Activated naive CD4-positive, alpha-beta T cell treated with anti-CD3 and anti-CD28 coated beads for 36 hours (primary cell): Measurements from ENCODE around the gene SCG3. TPM values are rescaled to one million over a fixed set of nuclear protein-coding genes. Genes with fewer than 3 reads are reported as not detected.

ENCODE experiments used
- CTCF ChIA-PET: fragments of 350-600 bp; sonication (Branson Sonifier 250); formaldehyde crosslinking; loops from one replicate; lab custom pipeline; 2021; ENCODE audit warnings: antibody characterized with exemption; lab: Charles Lee
- DNase-seq: peaks from one replicate; pipeline ENCODE4 v3.0.0-alpha.2; 2020
- H3K27ac Mint-ChIP-seq: one replicate; pipeline ENCODE4 v1.8.0; 2021; ENCODE audit warnings: mild to moderate bottlenecking, mixed read lengths
- H3K27me3 Mint-ChIP-seq: one replicate; pipeline ENCODE4 v1.8.0; 2021; ENCODE audit warnings: low read depth, mixed read lengths
- H3K36me3 Mint-ChIP-seq: one replicate; pipeline ENCODE4 v1.8.0; 2021; ENCODE audit warnings: low read depth, mixed read lengths
- H3K4me1 Mint-ChIP-seq: one replicate; pipeline ENCODE4 v1.8.0; 2021; ENCODE audit warnings: low read depth, mixed read lengths
- H3K4me3 Mint-ChIP-seq: one replicate; pipeline ENCODE4 v1.8.0; 2021; ENCODE audit warnings: mild to moderate bottlenecking, moderate library complexity, mixed read lengths
- H3K9me3 Mint-ChIP-seq: one replicate; pipeline ENCODE4 v1.8.0; 2021; ENCODE audit warnings: mixed read lengths
- intact Hi-C: fragments of 100-400 bp; cut with micrococcal nuclease; formaldehyde crosslinking; loops from one replicate; pipeline ENCODE4 v1.15.1; 2023
- total RNA-seq, 2 experiments: library from RNA; stranded (reverse); gene quantifications; one replicate each; pipeline ENCODE4 v1.2.3, GENCODE V29; 2021

SCG3 gene
- total RNA-seq, 2 experiments from 2014 or later: not detected

DNA sequence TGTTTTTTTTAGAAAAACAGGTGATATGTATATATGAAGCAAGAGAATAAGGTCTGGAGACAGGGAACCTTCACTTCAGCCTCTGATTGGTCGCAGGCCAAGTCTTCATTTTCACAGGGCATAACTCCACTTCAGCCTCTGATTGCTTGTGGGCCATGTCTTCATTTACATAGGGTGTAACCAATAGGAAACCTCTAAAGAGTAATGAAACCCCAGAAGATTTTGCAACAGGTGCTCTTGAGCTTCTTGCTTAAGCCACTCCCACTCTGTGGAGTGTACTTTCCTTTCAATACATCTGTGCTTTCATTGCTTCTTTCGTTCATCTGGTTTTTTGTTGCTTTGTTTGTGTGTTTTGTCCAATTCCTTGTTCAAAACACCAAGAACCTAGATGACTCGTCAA is 22.6 kb upstream of the SCG3 start:
- CTCF ChIA-PET: interaction anchor here (4.1 kb wide), 1 partner anchor 118 kb away, joined by 24 read pairs; no protein-coding TSS in a partner anchor
- H3K4me1 Mint-ChIP-seq: no peaks in the 10 kb centered on the region
- H3K27me3 Mint-ChIP-seq: no peaks in the 10 kb centered on the region
- no peak for DNase-seq
- H3K4me3 Mint-ChIP-seq: no peak overlapping the region
- no peaks in the 10 kb centered on the region for H3K36me3 Mint-ChIP-seq
- no peaks in the 10 kb centered on the region for H3K9me3 Mint-ChIP-seq
- H3K27ac Mint-ChIP-seq: no peak overlapping the region
- intact Hi-C loops: loop anchor here (10.0 kb wide), 1 partner anchor 566 kb away; no protein-coding TSS in a partner anchor

- H3K27ac Mint-ChIP-seq: no peak overlapping the region
- H3K27me3 Mint-ChIP-seq: no peaks in the 10 kb centered on the region
- DNase-seq: no peak
- H3K4me1 Mint-ChIP-seq: no peaks in the 10 kb centered on the region
- H3K9me3 Mint-ChIP-seq: no peaks in the 10 kb centered on the region
- H3K36me3 Mint-ChIP-seq: no peaks in the 10 kb centered on the region
- intact Hi-C loops: no loop called here
- CTCF ChIA-PET: interaction anchor here (1.1 kb wide), 1 partner anchor 116 kb away, joined by 4 read pairs; no protein-coding TSS in a partner anchor
- H3K4me3 Mint-ChIP-seq: no peak overlapping the region
Measured at GRCh38 chr15:51661072-51661471, 20.2 kb upstream of the SCG3 start.

GRCh38 chr15:51667478-51667877 is 13.8 kb upstream of the SCG3 start:
- CTCF ChIA-PET: interaction anchor here (1.0 kb wide), 1 partner anchor 14 kb away, joined by 3 read pairs; the partner anchor contains the start of gene SCG3
- no peak overlapping the region for H3K4me3 Mint-ChIP-seq
- no peak overlapping the region for H3K27ac Mint-ChIP-seq
- H3K4me1 Mint-ChIP-seq: no peaks in the 10 kb centered on the region
- no peak for DNase-seq
- intact Hi-C loops: no loop called here
- H3K36me3 Mint-ChIP-seq: no peaks in the 10 kb centered on the region
- no peaks in the 10 kb centered on the region for H3K9me3 Mint-ChIP-seq
- H3K27me3 Mint-ChIP-seq: no peaks in the 10 kb centered on the region

- Mint-ChIP-seq H3K4me3 (no peak overlapping the region), H3K27ac (no peak overlapping the region), H3K27me3 (no peaks in the 10 kb centered on the region), H3K4me1 (no peaks in the 10 kb centered on the region), H3K9me3 (no peaks in the 10 kb centered on the region), H3K36me3 (no peaks in the 10 kb centered on the region)
- DNase-seq: no peak
- intact Hi-C loops: no loop called here
- CTCF ChIA-PET: interaction anchor here (0.6 kb wide), 1 partner anchor 673 kb away, joined by 6 read pairs; no protein-coding TSS in a partner anchor
Measured at GRCh38 chr15:51668446-51668845, 12.9 kb upstream of the SCG3 start.

- no peak for DNase-seq
- H3K36me3 Mint-ChIP-seq: no peaks in the 10 kb centered on the region
- no peaks in the 10 kb centered on the region for H3K9me3 Mint-ChIP-seq
- H3K4me3 Mint-ChIP-seq: no peak overlapping the region
- H3K27me3 Mint-ChIP-seq: no peaks in the 10 kb centered on the region
- H3K4me1 Mint-ChIP-seq: no peaks in the 10 kb centered on the region
- no peak overlapping the region for H3K27ac Mint-ChIP-seq
- intact Hi-C loops: no loop called here
- CTCF ChIA-PET: no interaction called here
Measured at GRCh38 chr15:51669381-51669780, 11.9 kb upstream of the SCG3 start.

- H3K4me1 Mint-ChIP-seq: no peaks in the 10 kb centered on the region
- no peak overlapping the region for H3K27ac Mint-ChIP-seq
- H3K36me3 Mint-ChIP-seq: no peaks in the 10 kb centered on the region
- H3K4me3 Mint-ChIP-seq: no peak overlapping the region
- CTCF ChIA-PET: interaction anchor here (1.3 kb wide), 1 partner anchor 22 kb away, joined by 3 read pairs; no protein-coding TSS in a partner anchor
- DNase-seq: no peak
- no peaks in the 10 kb centered on the region for H3K9me3 Mint-ChIP-seq
- H3K27me3 Mint-ChIP-seq: no peaks in the 10 kb centered on the region
- intact Hi-C loops: no loop called here
Measured at GRCh38 chr15:51672155-51672687, 9.1 kb upstream of the SCG3 start.

GRCh38 chr15:51672913-51673857 is 8.1 kb upstream of the SCG3 start:
- H3K9me3 Mint-ChIP-seq: no peaks in the 10 kb centered on the region
- H3K4me1 Mint-ChIP-seq: no peaks in the 10 kb centered on the region
- H3K27ac Mint-ChIP-seq: no peak overlapping the region
- H3K36me3 Mint-ChIP-seq: no peaks in the 10 kb centered on the region
- no peak for DNase-seq
- intact Hi-C loops: no loop called here
- no peak overlapping the region for H3K4me3 Mint-ChIP-seq
- H3K27me3 Mint-ChIP-seq: no peaks in the 10 kb centered on the region
- CTCF ChIA-PET: interaction anchor here (0.6 to 1.3 kb wide), 4 partner anchors 17 to 455 kb away, joined by 3 to 4 read pairs (median 3); no protein-coding TSS in a partner anchor

- intact Hi-C loops: no loop called here
- Mint-ChIP-seq H3K27me3 (peaks cover 6% of the 10 kb centered on the region), H3K27ac (no peak overlapping the region), H3K4me1 (no peaks in the 10 kb centered on the region), H3K9me3 (no peaks in the 10 kb centered on the region), H3K36me3 (no peaks in the 10 kb centered on the region), H3K4me3 (no peak overlapping the region)
- no peak for DNase-seq
- CTCF ChIA-PET: interaction anchor here (0.6 kb wide), 1 partner anchor 605 kb away, joined by 3 read pairs; no protein-coding TSS in a partner anchor
Measured at GRCh38 chr15:51675234-51675633, 6.1 kb upstream of the SCG3 start.

GRCh38 chr15:51677021-51677420 is 4.3 kb upstream of the SCG3 start:
- peaks cover 5% of the 10 kb centered on the region for H3K4me1 Mint-ChIP-seq
- intact Hi-C loops: no loop called here
- no peaks in the 10 kb centered on the region for H3K36me3 Mint-ChIP-seq
- no peak overlapping the region for H3K4me3 Mint-ChIP-seq
- DNase-seq: no peak
- peaks cover 23% of the 10 kb centered on the region for H3K27me3 Mint-ChIP-seq
- no peak overlapping the region for H3K27ac Mint-ChIP-seq
- H3K9me3 Mint-ChIP-seq: no peaks in the 10 kb centered on the region
- CTCF ChIA-PET: no interaction called here

GRCh38 chr15:51677452-51677851 is 3.9 kb upstream of the SCG3 start:
- CTCF ChIA-PET: no interaction called here
- no peak for DNase-seq
- H3K27ac Mint-ChIP-seq: no peak overlapping the region
- no peak overlapping the region for H3K4me3 Mint-ChIP-seq
- intact Hi-C loops: no loop called here
- H3K9me3 Mint-ChIP-seq: no peaks in the 10 kb centered on the region
- H3K4me1 Mint-ChIP-seq: peaks cover 5% of the 10 kb centered on the region
- no peaks in the 10 kb centered on the region for H3K36me3 Mint-ChIP-seq
- peaks cover 23% of the 10 kb centered on the region for H3K27me3 Mint-ChIP-seq

DNA sequence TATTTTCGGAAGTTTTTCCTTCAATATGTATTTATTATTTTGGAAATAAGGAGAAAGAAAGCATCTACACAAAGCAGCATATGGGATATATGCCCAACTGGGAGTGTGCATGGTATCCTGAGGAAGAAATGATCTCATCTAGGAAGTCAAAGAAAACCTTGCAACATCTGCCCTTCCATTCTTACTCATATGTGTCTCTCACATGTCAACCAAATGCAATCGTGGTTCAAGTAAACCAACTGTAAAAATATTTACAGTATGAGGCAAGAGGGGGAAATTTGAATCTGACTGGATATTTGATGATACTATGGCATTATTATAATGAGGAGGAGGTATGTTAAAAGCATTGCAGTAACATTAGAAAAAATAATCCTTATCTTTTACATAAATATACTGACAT is 3.2 kb upstream of the SCG3 start:
- no peak for DNase-seq
- no peaks in the 10 kb centered on the region for H3K36me3 Mint-ChIP-seq
- intact Hi-C loops: no loop called here
- no peaks in the 10 kb centered on the region for H3K9me3 Mint-ChIP-seq
- H3K4me1 Mint-ChIP-seq: peaks cover 5% of the 10 kb centered on the region
- no peak overlapping the region for H3K27ac Mint-ChIP-seq
- H3K27me3 Mint-ChIP-seq: peaks cover 25% of the 10 kb centered on the region
- H3K4me3 Mint-ChIP-seq: no peak overlapping the region
- CTCF ChIA-PET: no interaction called here

DNA sequence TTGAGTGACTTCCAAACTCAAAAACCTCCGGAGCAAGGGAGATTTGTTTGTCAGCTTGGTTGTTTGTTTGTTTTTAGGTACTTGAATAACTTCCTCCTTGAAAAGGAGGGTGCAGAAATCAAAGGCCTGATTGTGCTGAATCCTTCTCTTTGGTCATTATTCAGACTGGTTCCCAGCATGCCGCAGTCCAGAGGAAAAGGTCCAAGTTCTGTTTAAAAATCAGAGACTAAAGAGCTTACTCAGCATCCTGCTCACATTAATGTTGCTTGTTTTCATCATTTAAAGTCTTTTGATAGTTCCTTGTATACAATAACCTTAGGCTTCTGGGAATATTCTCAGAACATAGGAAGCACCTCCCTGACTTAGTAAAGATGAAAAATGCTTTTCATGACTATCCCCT is 982 bp upstream of the SCG3 start:
- Mint-ChIP-seq H3K27ac (no peak overlapping the region), H3K27me3 (peaks cover 36% of the 10 kb centered on the region), H3K4me3 (no peak overlapping the region), H3K4me1 (peaks cover 5% of the 10 kb centered on the region), H3K9me3 (no peaks in the 10 kb centered on the region), H3K36me3 (no peaks in the 10 kb centered on the region)
- CTCF ChIA-PET: interaction anchor here (0.9 to 2.6 kb wide), 2 partner anchors 27 to 30 kb away, joined by 3 to 11 read pairs; no protein-coding TSS in a partner anchor
- intact Hi-C loops: loop anchor here (2.0 kb wide), 1 partner anchor 46 kb away; no protein-coding TSS in a partner anchor
- no peak for DNase-seq
